Effector memory CD4-positive, alpha-beta T cell (primary cell): Measurements from ENCODE around the gene RNASE4.
"Not testable (repeated sequence)": the region's sequence is repeated elsewhere in the genome, so short reads cannot be mapped to it uniquely, and the experiment has no call there.

Experiments used
- DNase-seq, 3 donors: peaks; one replicate each; pipeline ENCODE4 v3.0.0-alpha.2; 2020
- H3K27ac ChIP-seq: 2 replicates; pipeline ENCODE4 v1.7.0; 2013; ENCODE audit warnings: mild to moderate bottlenecking, low read length, moderate library complexity; ENCODE audit not compliant: insufficient read depth, poor library complexity, severe bottlenecking
- H3K27me3 ChIP-seq: replicated peaks from 2 replicates; pipeline ENCODE4 v1.7.0; 2013; ENCODE audit warnings: mild to moderate bottlenecking, low read length; ENCODE audit not compliant: insufficient read depth, control insufficient read depth, poor library complexity, severe bottlenecking
- H3K36me3 ChIP-seq: 2 replicates; pipeline ENCODE4 v1.7.0; 2013; ENCODE audit warnings: mild to moderate bottlenecking, low read length, moderate library complexity; ENCODE audit not compliant: control insufficient read depth, insufficient read depth
- H3K4me1 ChIP-seq: 2 replicates; pipeline ENCODE4 v1.7.0; 2013; ENCODE audit warnings: low read length, mild to moderate bottlenecking; ENCODE audit not compliant: control insufficient read depth, insufficient read depth, poor library complexity, severe bottlenecking
- H3K4me3 ChIP-seq: 2 replicates; pipeline ENCODE4 v1.7.0; 2013; ENCODE audit warnings: low read length, low read depth, mild to moderate bottlenecking; ENCODE audit not compliant: insufficient read depth, poor library complexity, severe bottlenecking
- H3K9me3 ChIP-seq: 2 replicates; pipeline ENCODE4 v1.7.0; 2013; ENCODE audit warnings: mild to moderate bottlenecking, low read length, moderate library complexity; ENCODE audit not compliant: control insufficient read depth

RNASE4 gene

DNA sequence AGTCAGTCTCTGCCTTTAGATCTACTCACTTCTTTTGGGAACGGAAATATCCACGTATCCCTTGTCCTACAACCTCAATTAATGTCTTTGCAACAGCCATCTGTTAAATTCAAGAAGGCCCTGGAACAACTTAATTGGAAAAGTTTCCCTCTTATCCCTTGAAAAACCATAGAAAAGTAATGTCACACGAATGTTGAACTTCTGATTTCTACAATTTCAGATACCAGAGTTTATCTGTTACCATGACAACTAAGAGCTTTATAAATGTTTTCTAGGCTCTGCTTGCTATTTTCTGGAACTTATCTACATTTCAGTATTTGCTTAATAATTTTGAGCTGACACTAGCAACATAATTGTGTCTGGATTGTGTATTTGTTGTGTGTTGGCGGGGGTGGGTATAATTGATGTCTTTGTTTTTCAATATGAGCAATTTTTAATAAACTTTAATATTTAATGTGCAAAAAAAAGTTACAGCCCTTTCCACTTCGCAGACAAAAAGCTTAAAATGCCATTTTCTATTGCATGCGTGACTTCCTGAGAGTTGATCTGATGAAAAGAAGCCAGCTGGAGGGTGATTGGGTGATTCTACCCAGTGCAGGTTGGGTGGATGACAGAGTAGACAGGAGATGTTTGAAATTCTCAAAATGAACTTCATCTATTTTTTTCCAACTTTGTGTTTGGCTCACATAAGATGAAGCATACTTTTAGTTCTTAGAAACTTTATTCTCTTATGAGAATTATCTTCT, 49.5 kb downstream of the RNASE4 start:
- Histone ChIP-seq H3K27me3 (no peaks in the 10 kb centered on the region), H3K4me1 (no peaks in the 10 kb centered on the region), H3K9me3 (no peaks in the 10 kb centered on the region), H3K36me3 (no peaks in the 10 kb centered on the region), H3K4me3 (no peak overlapping the region), H3K27ac (no peak overlapping the region)
- DNase-seq = no peak

DNA sequence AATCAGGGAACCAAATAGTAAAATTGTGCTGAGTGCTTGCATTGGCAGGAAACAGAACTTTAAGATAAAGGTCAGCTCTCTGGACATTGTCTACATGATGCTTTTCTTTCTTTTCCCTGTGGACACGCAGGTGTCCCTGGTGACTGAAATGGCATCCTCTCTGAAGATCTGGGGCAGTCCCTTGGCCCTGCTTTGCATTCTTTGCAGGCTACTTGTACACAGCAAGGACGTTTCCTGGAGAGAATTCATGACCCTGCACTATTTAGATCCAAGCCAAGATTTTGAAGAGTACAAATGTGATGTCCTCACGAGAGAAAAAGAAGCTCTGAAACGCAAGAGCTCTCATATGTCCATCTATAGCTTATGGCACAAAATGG, 50.1 kb downstream of the RNASE4 start:
- Histone ChIP-seq H3K36me3 (no peaks in the 10 kb centered on the region), H3K4me1 (no peaks in the 10 kb centered on the region), H3K27me3 (no peaks in the 10 kb centered on the region), H3K4me3 (no peak overlapping the region), H3K9me3 (no peaks in the 10 kb centered on the region), H3K27ac (no peak overlapping the region)
- DNase-seq = no peak

DNA sequence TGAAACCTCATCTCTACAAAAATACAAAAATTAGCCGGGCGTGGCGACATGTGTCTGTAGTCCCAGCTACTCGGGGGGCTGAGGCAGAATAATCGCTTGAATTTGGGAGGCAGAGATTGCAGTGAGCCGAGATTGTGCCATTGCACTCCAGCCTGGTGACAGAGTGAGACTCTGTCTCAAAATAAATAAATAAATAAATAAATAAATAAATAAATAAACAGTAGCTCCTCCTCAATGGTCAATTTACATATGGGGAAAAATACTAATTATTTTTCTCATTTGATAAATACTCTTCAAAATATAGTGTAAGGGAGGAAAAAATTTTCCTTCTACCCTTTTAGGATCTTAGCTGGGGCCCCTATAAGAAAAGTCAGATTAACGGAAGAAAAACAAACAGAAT, 53.9 kb downstream of the RNASE4 start:
- not testable (repeated sequence) for H3K36me3 ChIP-seq, H3K4me3 ChIP-seq, H3K4me1 ChIP-seq, DNase-seq, H3K27me3 ChIP-seq, H3K27ac ChIP-seq, H3K9me3 ChIP-seq

DNA sequence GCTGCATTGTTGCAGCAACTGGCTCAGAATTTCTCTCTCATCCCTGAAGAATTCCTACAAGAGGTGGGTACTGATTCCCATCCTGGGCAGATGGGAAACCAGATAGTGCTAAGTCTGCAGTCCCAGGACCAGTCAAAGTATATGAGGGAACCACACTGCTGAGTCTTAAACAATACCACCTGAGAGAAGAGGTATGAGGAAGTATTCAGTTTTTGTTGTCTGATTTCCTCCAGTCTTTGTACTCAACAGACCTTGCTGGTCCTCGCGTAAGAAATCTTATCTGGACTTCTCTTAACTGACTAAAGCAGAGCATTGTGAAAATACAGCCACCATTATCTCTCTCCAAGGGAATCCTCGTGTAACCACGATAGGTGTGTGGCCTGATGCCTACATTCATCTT, 57.8 kb downstream of the RNASE4 start:
- no peaks in the 10 kb centered on the region for H3K9me3 ChIP-seq
- no peaks in the 10 kb centered on the region for H3K4me1 ChIP-seq
- no peaks in the 10 kb centered on the region for H3K36me3 ChIP-seq
- no peak for DNase-seq
- H3K27me3 ChIP-seq = no peaks in the 10 kb centered on the region
- no peak overlapping the region for H3K4me3 ChIP-seq
- no peak overlapping the region for H3K27ac ChIP-seq

DNA sequence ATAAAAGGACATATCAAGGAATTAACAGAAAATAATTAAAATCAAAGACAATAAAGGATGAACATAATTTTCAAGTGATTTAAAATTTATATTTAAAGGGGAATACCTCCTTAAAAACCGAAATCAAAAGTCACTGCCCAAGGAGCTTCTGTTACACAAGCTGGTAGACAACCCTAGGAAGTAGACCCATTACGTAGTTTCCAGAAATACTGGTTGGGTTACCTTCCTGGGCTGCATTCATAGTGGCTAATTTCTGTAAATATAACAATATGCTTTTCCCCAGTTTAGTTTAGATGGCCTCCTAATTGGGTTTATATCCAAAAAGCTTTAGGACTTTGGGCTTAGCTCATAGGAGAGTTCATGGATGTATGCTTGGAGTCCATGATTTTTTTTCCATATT, 59.2 kb downstream of the RNASE4 start:
- Histone ChIP-seq H3K27me3 (peaks cover 3% of the 10 kb centered on the region), H3K4me3 (no peak overlapping the region), H3K4me1 (no peaks in the 10 kb centered on the region), H3K27ac (no peak overlapping the region), H3K9me3 (no peaks in the 10 kb centered on the region), H3K36me3 (no peaks in the 10 kb centered on the region)
- DNase-seq = no peak

DNA sequence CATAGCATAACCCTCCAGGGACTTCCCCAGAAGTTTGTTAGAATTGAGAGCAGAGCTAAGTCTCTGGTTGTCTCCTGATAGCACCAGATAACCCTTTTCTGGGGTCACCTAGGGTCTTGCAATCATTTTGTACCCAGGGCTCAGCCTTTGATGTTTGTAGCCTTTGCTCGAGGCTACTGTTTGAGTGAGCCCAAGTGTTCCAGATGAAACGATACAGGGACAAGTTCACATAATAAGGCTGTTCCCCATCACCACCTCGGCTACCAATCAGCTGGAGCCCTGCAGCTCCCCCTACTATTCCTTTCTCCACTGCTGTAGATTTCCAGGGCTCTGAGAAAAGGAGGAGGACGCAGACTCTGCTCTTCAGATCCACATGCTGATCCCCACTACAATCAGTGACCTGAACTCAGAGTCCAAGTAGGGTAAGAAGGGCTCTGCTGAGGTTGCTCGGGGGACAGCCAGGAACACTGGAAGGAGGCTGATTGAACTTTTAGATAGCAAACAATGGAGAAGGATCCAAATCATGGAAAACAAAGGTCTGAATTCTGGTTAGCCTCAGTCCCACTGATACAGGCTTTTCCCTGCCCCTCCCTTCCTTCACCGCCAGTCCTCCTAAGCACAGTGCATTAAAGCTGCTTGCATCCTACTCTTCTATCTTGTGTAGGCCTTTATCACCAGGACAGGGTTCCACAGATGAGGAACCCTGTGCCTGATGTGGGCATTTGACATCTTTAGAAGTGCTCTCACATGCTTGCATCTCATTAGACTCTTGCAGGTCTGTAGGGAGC, 61.4 kb downstream of the RNASE4 start, which contains the start of gene EDDM3A:
TSS of gene EDDM3A (plus strand) at position 317 of the 788 bp plus-strand sequence. CDS start 1,694 bp downstream, outside the sequence.
- no peaks in the 10 kb centered on the region for H3K4me1 ChIP-seq
- no peak for DNase-seq

DNA sequence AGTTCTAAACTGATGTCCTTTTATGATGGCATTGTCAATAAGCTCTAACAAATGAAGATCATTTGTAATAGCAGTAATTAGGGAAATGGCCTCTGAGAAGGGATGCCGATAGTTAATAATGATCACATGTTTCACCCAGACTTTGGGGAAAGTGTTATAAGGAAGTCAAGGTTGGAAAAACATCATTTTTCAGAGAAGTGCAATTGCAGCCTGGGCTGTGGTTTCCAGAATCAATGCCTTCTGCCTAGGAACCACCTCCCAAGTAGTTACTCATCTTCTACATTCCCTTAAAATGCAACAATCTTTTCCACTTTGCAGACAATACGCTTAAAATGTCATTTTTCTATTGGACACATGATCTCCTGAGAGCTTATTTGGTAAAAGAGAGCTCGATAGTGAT, 62.2 kb downstream of the RNASE4 start:
- H3K4me1 ChIP-seq = no peaks in the 10 kb centered on the region
- no peaks in the 10 kb centered on the region for H3K36me3 ChIP-seq
- no peak overlapping the region for H3K4me3 ChIP-seq
- peaks cover 3% of the 10 kb centered on the region for H3K27me3 ChIP-seq
- H3K27ac ChIP-seq = no peak overlapping the region
- no peaks in the 10 kb centered on the region for H3K9me3 ChIP-seq
- no peak for DNase-seq

More for the DNA sequence above, 61.4 kb downstream of the RNASE4 start, which contains the start of gene EDDM3A:
- Histone ChIP-seq H3K27me3 (peaks cover 3% of the 10 kb centered on the region), H3K4me3 (no peak within 1 kb of the TSS), H3K9me3 (no peaks in the 10 kb centered on the region), H3K36me3 (no peaks in the 10 kb centered on the region), H3K27ac (no peak within 1 kb of the TSS)

GRCh38 chr14:20748439-20748838, 64.1 kb downstream of the RNASE4 start:
- no peaks in the 10 kb centered on the region for H3K36me3 ChIP-seq

DNA sequence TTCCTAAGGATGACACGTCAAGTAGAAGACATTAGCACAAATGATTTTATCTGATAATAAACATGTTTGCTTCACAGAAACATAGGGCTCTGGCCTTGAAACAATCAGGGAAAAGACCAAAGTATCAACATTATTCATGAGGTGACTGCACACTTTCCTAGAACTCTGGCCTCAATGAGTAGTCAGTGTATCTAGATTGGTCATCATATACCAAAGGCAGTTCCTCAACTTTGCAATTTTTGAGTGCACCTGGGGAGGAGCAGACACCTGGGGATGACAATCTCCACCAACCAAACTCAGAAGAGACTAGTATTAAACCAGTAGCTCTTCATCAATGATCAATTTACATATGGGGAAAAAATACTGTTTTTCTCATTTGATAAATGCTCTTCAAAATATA, 65.8 kb downstream of the RNASE4 start:
- Histone ChIP-seq H3K4me1 (no peaks in the 10 kb centered on the region), H3K27ac (no peak overlapping the region), H3K36me3 (no peaks in the 10 kb centered on the region), H3K27me3 (peaks cover 3% of the 10 kb centered on the region), H3K9me3 (peaks cover 8% of the 10 kb centered on the region), H3K4me3 (no peak overlapping the region)
- no peak for DNase-seq

More at GRCh38 chr14:20748439-20748838, 64.1 kb downstream of the RNASE4 start:
- Histone ChIP-seq H3K9me3 (peaks cover 8% of the 10 kb centered on the region), H3K4me3 (no peak overlapping the region), H3K4me1 (no peaks in the 10 kb centered on the region), H3K27ac (no peak overlapping the region), H3K27me3 (peaks cover 3% of the 10 kb centered on the region)
- no peak for DNase-seq
